GM19397 (cell line): ENCODE data around the gene ADAMTS2.

Source experiments
- ATAC-seq: cut with Tn5 transposase; IDR thresholded peaks from one replicate; pipeline ENCODE4 v1.9.1; 2021; ENCODE audit warnings: mild to moderate bottlenecking, moderate library complexity; ENCODE audit not compliant: unreplicated experiment

Gene ADAMTS2

DNA sequence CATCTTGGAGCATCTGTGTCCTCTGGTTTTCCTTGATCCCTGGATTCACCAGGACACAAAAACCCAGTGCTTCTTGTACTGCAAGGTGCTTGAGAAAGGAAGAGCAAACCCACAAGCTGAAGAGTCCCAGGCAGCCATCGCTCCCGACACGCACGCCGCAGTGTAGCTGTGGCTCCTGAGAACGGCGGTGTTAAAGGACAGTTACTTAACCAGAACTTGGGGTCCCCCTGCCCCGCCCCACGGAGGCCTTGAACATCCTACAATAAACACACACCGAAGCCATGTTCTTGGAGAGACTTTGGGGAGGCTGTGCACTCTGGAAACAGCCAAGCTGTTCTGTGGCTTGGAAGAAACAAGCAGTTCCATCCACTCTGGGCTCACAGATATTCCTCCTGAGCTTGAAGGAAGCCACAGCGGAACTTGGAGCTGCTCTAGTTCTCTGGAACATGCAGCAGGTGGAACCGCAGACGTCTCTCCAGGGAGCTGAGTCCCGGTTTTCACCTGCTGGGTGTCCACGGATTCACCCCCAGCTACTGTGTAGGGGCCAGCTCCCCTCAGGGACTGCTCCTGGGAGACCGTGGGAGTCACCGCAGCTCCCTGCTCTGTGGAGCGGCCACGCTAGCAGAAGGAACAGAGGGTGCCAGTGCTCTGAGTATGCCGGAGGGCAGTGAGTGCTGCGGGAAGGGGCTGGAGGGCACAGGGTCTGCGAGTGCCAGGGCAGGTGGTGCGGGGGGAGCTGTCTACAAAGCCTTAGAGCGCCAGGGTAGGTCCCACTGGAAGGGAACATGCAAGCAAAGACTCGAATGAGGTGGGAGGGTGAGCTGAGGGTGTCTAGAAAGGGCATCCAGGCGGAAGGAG lies 107.3 kb downstream of the ADAMTS2 start:
- ATAC-seq: no peak

DNA sequence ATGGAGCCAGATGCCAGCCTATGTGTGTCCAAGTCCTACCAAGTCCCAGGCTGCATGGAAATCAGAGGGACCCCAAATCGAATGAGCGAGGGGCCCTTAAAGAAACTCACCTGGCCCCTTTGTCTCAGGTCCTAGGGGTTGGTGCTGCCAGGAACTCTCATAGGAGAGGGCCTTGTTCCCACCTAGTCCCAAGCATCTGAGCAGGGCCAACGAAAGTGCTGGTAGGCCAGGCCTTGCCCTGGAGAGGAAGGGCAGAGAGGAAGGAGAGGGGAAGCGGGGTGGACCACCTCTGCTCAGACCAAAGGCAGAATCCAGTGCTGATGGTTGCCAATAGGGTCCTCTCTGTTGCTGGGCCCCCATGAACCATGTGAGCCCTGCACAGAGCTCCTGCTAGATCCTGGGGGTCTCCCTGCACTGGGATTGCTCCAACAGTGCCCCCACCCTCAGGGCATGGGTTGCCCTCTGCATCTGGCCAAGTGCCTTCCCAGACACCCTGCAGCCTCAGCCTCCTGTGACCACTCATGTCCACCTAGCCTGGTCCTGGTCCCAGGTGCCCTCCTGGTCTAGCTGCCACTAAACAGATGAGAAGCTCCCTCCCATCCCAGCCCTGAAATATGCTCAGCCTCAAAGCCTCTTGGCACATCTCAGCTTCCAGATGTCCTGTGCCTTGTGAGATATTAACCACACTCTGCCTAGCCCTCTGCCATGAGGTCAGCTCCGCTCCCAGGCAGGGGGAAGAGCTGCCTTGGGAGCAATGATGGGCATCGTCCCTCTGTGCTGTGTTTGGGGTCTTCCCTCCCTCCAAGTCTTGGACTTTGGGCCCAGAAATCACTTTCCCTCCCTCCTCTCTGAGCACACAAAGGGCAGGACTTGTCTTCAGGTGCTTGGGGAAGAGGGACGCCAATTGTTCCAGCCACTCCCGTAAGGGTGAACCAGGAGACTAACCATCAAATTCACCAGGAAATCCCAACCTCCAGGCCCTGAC lies 109.6 kb downstream of the ADAMTS2 start:
- no peak for ATAC-seq

DNA sequence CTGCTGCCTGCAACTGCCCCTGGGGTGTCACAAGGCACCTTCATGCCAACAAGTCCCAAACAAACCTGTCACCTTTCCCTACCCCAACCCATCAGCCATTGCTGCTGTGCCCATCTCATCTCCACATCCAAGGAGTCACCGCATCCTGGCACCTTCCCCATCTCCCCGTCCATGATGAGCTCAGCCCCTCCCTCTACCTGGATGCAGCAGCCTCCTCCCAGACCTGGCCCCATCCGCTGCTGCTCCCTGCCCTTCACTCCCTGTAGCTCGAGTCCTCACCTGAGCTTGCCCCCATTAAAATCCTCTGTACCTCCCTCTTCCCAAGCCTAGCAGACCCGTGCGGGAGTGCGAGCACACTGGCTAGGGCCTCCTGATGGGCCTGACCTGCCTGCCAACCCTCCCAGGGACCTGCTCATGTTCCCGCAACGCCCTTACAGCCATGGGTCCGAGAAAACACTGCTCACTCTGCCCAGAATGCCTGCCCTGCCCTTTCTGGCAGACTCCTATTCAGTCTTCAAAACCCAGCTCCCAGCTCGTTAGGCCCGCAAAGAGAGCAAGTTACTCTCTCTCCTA lies 110.6 kb downstream of the ADAMTS2 start:
- no peak for ATAC-seq

DNA sequence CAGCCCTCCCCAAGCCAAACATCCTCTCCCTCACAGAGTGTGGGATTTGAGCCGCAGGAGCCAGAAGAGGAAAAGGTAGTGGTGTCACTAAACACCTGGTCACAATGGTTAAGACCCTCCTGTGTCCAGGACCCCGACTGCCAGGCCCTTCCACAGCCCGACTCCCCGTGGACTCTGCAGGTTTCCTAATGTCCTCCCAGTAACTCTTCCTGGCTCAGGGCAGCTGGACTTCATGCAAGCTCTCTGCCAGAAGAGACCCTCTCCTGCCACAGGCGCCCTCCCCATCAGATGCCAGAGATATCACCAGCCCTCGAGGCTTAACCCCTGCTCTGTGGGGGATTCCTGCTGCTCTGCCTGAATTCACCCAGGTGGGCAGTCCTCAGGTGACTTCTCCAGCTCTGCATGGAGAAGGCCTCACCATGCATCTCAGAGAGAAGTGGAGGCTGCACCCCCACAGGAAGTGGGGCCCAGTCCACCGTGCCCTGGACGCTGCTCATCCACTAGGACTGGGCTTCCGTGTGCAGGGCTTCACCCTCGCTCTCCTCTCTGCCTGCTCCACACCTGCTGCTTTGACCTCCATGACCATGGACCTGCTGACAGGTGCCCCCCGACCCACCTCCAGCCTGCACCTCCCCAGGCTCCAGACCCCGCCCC lies 111.2 kb downstream of the ADAMTS2 start:
- no peak for ATAC-seq

DNA sequence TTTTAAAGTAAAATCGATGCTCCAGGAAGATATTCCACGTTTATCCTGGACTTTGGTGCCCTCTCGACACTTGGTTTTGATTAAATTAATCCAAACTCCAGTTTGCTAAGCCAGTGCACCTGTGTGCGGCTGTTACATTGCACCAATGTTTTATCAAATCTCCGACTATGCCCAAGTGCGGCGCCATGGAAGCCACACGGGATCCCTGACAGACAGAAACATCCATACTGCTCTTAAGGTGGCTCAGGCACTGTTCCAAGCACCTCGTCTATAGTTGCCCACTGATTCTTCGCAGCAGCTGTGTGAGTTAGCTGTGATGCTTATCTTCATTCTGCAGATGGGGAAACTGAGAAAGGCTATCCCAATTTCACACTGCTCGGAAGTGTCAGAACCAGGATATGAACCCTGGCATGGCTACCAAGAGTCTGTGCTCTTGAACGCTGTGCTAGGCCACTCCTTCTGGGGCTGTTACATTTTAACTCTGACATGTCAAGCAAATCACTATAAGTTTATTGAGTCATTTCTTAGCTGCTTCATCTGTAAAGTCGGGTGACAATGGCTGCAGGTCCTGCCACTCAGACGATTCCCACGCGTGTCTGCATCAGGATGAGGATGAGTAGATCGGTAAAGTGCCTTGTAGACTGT lies 113.0 kb downstream of the ADAMTS2 start:
- ATAC-seq: no peak

DNA sequence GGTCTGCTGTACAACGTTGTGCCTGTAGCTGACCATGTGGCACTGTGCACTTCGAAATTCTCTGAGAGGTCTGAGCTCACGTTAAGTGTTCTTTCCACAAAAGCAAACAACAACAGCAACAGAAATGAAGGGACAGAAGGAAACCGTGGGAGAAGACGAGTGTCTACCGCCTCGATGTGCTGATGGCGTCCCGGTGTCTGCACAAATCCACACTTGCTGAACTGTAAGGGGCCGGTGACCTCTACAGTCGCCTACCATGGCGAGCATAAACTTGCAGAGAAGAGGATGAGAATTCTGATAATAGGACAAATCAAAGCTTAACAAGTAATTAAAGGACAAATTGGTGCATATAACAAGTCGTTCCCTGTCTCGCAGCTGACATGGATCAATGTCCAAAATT lies 114.0 kb downstream of the ADAMTS2 start:
- ATAC-seq: no peak

DNA sequence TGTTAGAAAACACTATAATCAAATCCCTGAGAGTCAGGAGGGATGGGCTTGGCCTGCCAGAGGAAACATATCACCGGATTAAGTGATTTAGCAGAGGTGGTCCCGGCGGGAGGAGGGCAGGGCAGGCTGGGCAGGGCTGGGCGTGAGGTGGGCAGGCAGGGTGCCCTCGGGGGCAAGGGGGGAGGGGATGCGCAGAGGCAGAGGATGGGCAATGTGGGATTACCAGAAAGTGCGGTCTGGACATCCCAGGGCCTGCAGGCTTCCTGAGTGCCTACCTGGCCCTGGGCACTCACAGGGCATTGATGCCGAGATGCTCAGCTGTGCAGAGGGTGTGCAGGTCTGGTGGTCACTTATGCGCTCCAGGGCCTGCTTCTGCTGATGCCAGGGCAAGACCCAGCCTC lies 115.2 kb downstream of the ADAMTS2 start:
- no peak for ATAC-seq

DNA sequence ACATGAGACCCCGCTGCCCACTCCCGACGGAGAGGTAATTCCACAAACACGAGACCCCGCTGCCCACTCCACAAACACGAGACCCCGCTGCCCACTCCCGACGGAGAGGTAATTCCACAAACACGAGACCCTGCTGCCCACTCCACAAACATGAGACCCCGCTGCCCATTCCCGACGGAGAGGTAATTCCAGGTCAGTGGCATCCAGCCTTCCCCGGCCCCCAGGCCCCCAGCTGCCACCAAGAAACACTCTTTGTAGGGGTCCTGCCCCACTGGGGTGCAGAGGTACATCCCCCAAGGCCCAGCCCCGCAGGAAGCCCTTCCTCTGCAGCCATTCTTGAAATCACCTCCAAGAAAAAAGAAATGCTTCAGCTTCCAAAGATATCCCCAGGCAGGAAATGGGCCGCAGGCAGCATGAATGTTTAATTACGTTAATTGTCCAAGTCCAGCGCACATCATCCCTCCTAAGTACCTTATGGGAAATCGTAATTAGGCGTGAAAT lies 115.9 kb downstream of the ADAMTS2 start:
- no peak for ATAC-seq

DNA sequence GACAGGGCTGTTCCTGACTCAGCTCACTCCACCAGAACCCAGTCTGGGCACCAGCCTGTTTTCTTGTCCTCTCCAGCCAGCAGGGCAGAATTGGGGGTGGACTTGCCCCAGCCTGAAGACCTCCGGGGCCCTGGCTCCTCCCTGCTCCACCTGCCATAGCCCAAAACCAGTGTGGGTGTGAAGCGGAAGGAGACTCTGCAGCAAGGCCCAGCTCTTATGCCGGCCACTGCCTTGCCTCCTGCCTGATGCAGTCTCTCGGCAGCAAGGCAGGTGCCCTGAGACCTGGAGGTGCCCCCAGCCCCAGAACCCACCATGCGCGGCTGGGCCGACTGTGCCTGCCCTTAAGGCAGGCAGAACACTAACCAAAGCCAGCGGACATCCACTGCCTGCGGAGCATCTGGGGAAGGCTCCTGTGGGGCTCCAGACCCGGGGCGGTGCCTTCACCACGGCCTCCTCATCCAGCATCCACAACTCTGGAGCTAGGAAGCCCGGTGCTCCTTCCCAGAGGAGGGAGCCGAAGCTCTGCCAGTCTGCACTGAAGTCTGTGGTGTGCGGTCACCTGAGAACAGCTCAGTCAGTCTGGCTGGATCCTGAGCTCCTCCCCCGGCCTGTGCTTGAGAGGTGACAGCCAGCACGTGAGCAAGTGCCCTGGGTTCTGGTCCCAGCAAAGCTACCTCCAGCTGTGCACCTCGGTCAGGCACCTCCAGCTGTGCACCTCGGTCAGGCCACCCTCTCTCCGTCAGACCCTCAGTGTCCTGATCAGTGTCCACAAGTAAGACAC lies 116.7 kb downstream of the ADAMTS2 start:
- ATAC-seq: no peak

DNA sequence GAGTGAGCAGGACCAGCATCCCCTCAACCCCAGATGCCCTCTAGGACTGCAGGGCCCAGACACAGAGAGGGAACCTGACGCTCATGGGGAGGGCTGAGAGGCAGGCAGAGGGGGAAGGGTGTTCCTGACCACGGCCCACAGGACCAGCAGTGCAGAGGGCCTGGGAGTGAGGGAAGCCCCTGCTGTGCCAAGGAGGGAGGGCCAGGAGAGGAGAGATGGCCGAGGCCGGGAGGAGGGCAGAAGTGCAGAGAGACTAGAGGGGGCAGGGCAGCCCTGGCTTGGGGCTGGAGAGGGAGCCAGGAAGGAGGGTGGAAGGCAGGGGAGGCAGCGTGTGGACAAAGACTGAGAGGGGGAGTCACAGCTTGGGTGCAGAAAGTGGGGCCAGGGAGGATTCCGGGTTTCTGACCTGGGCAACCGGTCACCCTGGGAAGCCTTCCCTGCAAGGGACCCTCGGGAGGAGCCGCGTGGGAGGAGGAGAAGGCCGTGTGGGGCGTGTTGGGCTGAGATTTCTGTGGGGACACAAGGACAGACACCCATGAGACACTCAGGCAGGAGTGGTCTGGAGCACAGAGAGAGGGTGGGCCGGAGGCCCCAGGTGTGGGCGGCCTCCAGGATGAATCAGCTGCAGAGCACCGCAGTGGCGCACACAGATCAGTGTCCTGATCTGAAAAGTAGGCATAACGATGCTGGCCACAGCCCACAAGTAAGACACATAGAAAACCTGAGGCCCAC lies 117.5 kb downstream of the ADAMTS2 start:
- no peak for ATAC-seq

DNA sequence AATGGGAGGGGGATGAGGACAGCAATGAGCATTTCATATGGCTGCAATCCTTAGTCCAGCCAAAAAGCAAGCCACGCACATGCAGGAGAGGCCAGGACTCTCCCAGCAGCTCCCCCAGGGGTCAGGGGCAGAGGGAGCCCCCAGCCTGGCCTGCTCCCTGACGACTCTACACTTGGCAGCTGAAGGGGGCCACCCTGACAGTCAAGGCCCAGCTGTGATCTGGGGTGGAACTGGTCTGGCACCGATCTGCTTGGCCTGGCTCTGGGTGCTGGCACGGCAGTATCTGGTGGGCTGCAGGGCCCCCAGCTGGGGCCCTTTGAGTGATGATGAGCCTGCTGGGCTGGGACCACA lies 118.1 kb downstream of the ADAMTS2 start:
- ATAC-seq: no peak

DNA sequence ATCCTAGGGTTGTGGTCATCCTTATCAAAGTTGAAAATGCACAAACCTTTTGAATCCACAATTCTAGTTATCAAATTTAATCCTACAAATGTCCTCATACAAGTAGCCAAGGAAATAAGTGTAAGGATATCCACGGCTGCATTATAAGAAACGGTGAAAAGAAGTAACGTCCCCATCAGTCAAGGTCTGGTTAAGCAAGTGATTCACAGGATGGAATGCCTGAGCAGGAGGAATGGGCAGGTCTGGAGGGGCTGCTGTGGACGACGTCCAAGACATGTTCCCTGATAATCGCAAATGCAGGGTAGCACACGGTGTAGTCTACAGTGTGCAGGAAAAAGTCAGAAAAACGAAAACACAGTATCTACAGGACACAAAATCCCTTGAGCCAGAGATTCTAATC lies 118.6 kb downstream of the ADAMTS2 start:
- no peak for ATAC-seq

DNA sequence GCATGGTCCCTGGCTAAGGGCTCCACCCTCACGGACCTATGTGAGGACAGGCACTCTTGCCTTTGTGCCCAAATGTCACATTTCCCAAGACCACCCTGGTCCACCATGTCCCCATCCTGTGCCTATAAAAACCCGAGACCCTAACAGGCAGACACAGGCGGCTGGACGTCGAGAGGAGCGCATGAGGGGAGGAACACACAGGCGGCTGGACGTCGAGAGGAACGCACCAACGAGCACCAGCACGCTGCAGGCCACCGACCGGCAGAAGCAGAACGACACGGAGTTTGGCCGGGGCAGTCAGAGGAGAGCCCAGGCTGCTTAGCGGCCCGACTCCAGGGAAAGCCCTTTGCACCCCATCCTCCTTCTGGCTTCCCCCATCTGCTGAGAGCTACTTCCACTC lies 119.9 kb downstream of the ADAMTS2 start:
- ATAC-seq: no peak

DNA sequence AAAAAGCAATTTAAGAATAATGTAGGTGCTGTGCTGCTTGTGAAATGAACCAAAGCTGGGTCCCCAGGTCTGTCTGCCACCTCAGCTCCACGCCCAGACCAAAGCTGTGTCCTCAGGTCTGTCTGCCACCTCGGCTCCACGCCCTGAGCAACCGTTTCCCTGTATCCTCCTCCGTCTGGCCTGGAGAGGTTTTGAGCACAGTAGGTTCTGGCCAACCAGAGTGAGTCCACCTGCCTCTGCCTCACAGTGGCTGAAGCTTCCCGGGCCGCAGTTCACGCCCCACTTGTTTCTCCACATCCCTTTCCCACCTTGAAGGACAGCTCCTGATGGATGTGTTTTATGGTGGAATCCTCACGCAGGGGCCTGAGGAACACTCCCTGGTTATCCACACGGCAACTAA lies 120.5 kb downstream of the ADAMTS2 start:
- no peak for ATAC-seq

DNA sequence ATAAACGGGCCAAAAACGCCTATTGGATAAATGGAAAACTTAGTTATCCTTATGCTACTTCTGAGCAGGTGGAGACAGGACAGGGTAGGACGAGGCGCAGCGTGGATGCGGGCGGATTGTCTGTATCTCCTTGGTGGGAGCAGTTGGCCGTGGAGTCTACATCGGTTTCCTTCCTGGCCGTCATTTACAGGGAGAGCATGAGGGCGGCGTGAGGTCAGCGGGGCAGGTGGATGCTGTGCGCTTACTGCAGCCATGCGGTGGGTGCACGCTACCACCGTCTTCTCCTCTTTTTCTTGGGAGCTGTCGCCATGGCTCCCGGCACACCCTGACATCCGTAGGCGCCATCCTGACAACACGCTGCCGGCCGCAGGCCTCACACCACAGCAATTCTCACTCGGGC lies 121.3 kb downstream of the ADAMTS2 start:
- ATAC-seq: no peak

DNA sequence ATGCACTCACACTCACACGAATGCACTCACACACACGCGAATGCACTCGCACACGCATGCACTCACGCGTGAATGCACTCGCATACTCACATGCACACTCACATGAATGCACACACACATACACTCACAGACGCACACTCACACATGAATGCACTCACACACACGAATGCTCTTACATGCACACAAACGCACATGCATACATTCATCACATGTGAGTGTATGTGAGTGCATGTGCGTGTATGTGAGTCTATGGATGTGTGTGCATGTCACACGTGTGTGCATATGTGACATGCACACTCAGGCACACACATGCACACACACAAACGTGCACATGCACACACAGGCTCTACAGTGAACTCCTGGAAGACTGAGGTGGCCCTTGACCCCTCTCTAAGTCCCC lies 121.7 kb downstream of the ADAMTS2 start:
- no peak for ATAC-seq

DNA sequence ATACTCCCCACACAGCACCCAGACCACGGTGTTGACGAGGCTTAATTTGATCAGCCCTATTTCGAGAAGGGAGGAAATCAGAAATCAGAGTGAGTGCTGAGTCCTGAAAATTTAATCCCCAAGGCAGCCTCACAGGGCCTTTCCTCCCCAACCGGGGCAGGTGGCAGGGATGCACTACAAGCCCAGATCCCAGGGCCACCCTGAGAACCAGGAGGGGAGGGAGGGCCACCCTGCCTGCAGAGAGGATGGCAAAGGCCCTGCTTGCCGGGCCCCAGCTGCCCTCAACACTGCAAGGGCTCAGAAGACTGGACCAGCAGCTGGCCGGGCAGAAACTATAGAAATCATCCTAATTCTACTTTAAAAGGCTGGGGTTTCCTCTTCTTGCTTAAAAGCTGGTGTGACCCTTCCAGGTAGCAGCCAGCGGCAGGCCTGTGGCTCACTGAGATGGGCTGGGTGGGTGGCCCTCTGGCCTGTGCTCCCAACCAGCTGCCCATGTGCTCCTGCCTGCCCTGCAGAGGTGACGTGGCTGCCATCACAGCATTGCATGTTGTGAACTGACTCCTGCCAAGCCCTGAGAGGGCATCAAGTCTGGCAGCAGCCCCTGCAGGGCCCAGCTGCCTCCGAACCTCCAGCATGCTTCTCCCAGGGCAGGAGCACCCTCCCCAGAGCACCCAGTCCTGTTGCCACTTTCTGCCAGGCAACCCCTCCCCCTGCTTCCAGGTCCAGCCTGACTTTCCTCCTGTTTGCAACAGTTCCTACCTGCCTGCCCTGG lies 122.8 kb downstream of the ADAMTS2 start:
- ATAC-seq: no peak

DNA sequence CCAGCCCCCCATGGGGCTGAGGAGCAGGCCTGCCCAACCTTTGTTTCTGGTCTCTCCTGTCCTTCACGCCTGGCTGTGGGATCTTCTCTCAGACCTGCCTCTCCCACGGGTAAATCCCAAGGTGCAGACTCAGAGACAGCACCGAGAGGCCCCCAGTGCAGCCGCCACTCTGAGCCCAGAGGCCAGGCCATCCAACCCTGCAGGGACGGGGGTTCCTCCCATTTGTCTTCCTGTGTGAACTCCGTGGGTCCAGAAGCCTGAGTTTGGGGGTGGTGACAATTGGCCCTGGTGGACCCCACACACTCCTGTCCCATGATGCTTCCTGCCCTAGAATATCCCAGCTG lies 123.4 kb downstream of the ADAMTS2 start:
- no peak for ATAC-seq
